ENCODE measurements around the gene RBFOX2.

Gene RBFOX2

GRCh38 chr22:36068776-36069344, 40.2 kb upstream of the RBFOX2 start:
- no peak overlapping the region for H3K4me3 ChIP-seq (ENCODE audit: low read length)
- no peak for TF ChIP-seq CTCF (conservative IDR thresholded peaks at IDR 0.05; ENCODE audit: low read depth, low read length)
- no peak for DNase-seq (ENCODE audit: low read depth)

- no peak for TF ChIP-seq CTCF (conservative IDR thresholded peaks at IDR 0.05; ENCODE audit: low read depth, low read length)
- DNase-seq (ENCODE audit: low read depth), result no peak
- H3K4me3 ChIP-seq (ENCODE audit: low read length), result no peak overlapping the region
These were observed 38.6 kb upstream of the RBFOX2 start for GRCh38 chr22:36067235-36067558.

- H3K4me3 ChIP-seq (ENCODE audit: low read length), result peak overlapping the region; percentile 58
- peak; percentile 87 for TF ChIP-seq CTCF (conservative IDR thresholded peaks at IDR 0.05; ENCODE audit: low read depth, low read length)
- DNase-seq (ENCODE audit: low read depth), result peak; percentile 68
These were observed 37.3 kb upstream of the RBFOX2 start for GRCh38 chr22:36065775-36066544.

GRCh38 chr22:36065462-36065774, 36.8 kb upstream of the RBFOX2 start:
- no peak for TF ChIP-seq CTCF (conservative IDR thresholded peaks at IDR 0.05; ENCODE audit: low read depth, low read length)
- peak overlapping the region; percentile 58 for H3K4me3 ChIP-seq (ENCODE audit: low read length)
- no peak for DNase-seq (ENCODE audit: low read depth)

GRCh38 chr22:36064358-36064757, 35.7 kb upstream of the RBFOX2 start:
- TF ChIP-seq CTCF (conservative IDR thresholded peaks at IDR 0.05; ENCODE audit: low read depth, low read length), result no peak
- no peak overlapping the region for H3K4me3 ChIP-seq (ENCODE audit: low read length)
- no peak for DNase-seq (ENCODE audit: low read depth)

GRCh38 chr22:36056980-36057379, 28.4 kb upstream of the RBFOX2 start:
- no peak overlapping the region for H3K4me3 ChIP-seq (ENCODE audit: low read length)
- TF ChIP-seq CTCF (conservative IDR thresholded peaks at IDR 0.05; ENCODE audit: low read depth, low read length), result no peak
- no peak for DNase-seq (ENCODE audit: low read depth)

Data from retinal pigment epithelial cell (primary cell).